HEK293T (cell line): Measurements from ENCODE around the gene ZHX3.

ENCODE experiments used
- CTCF ChIA-PET: fragments of 350-600 bp; formaldehyde crosslinking; extraction: SDS; loops from one replicate; lab custom pipeline; 2021; ENCODE audit warnings: antibody characterized with exemption, inconsistent platforms; lab: Yijun Ruan, JAX
- POLR2A ChIA-PET: fragments of 350-600 bp; formaldehyde crosslinking; extraction: SDS; loops from one replicate; lab custom pipeline; 2020; ENCODE audit warnings: antibody characterized with exemption, inconsistent platforms; lab: Yijun Ruan, JAX
- DNase-seq: peaks from one replicate; pipeline ENCODE4 v3.0.0; 2012; ENCODE audit warnings: mixed read lengths; ENCODE audit errors: extremely low spot score
- ARNT ChIP-seq: fragments of 450-650 bp; IDR thresholded peaks from 2 replicates; pipeline ENCODE4 v1.6.1; 2017; ENCODE audit warnings: mild to moderate bottlenecking
- BHLHE40 ChIP-seq: fragments of 450-650 bp; IDR thresholded peaks from 2 replicates; pipeline ENCODE4 v1.6.1; 2016; ENCODE audit warnings: mild to moderate bottlenecking, moderate library complexity, borderline replicate concordance
- CTBP1 ChIP-seq: fragments of 450-650 bp; IDR thresholded peaks from 2 replicates; pipeline ENCODE4 v1.6.1; 2016; ENCODE audit warnings: borderline replicate concordance
- ELF4 ChIP-seq: fragments of 450-650 bp; IDR thresholded peaks from 2 replicates; pipeline ENCODE4 v1.6.1; 2017; ENCODE audit warnings: antibody characterized with exemption
- FOXA1 ChIP-seq: fragments of 450-650 bp; IDR thresholded peaks from 2 replicates; pipeline ENCODE4 v1.6.1; 2016; ENCODE audit warnings: mild to moderate bottlenecking
- FOXK2 ChIP-seq: fragments of 450-650 bp; IDR thresholded peaks from 2 replicates; pipeline ENCODE4 v1.6.1; 2016; ENCODE audit warnings: mild to moderate bottlenecking
- FOXM1 ChIP-seq: fragments of 450-650 bp; IDR thresholded peaks from 2 replicates; pipeline ENCODE4 v1.6.1; 2017; ENCODE audit warnings: mild to moderate bottlenecking, borderline replicate concordance
- HDGF ChIP-seq: fragments of 450-650 bp; IDR thresholded peaks from 2 replicates; pipeline ENCODE4 v1.6.1; 2017; ENCODE audit warnings: antibody characterized with exemption, borderline replicate concordance
- L3MBTL2 ChIP-seq: fragments of 450-650 bp; conservative IDR thresholded peaks from 2 replicates; pipeline ENCODE4 v1.6.1; 2016; ENCODE audit warnings: mild to moderate bottlenecking
- LEF1 ChIP-seq: fragments of 450-650 bp; IDR thresholded peaks from 2 replicates; pipeline ENCODE4 v1.6.1; 2017; ENCODE audit warnings: mild to moderate bottlenecking, borderline replicate concordance
- NFRKB ChIP-seq: fragments of 450-650 bp; IDR thresholded peaks from 2 replicates; pipeline ENCODE4 v1.6.1; 2016; ENCODE audit warnings: mild to moderate bottlenecking, moderate library complexity
- PKNOX1 ChIP-seq: fragments of 450-650 bp; IDR thresholded peaks from 2 replicates; pipeline ENCODE4 v1.6.1; 2016
- SP1 ChIP-seq: fragments of 450-650 bp; IDR thresholded peaks from 2 replicates; pipeline ENCODE4 v1.6.1; 2017
- SUZ12 ChIP-seq: fragments of 450-650 bp; IDR thresholded peaks from 2 replicates; pipeline ENCODE4 v1.6.1; 2016; ENCODE audit warnings: mild to moderate bottlenecking
- TARDBP ChIP-seq: fragments of 450-650 bp; IDR thresholded peaks from 2 replicates; pipeline ENCODE4 v1.6.1; 2016
- ZNF384 ChIP-seq: fragments of 450-650 bp; IDR thresholded peaks from 2 replicates; pipeline ENCODE4 v1.6.1; 2016

The ZHX3 gene

DNA sequence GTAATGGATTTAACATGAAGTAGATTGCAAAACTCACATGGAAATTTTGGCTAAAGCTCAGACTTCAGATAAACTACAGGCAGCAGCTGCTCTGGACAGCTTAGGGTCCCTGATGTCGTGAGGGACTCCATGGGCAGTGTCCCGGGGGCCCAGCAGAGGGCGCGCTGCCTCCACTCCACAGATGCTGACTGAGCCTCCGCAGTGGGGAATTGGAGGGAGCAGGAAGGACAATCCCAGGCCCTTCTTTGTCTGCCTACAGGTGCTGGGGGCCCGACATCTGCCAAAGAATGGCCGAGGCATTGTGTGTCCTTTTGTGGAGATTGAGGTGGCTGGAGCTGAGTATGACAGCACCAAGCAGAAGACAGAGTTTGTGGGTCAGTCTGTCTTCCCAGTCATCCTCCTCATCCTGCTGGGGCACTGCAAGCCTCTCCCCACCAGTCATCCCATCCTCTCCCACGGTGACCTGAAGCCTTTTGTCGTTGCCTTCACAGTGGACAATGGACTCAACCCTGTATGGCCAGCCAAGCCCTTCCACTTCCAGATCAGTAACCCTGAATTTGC, 144.3 kb downstream of the ZHX3 start:
- ChIA-PET CTCF (interaction anchor here (0.6 to 2.5 kb wide), 17 partner anchors 9 to 183 kb away, joined by 3 to 23 read pairs (median 4); partner anchors contain the start of genes LPIN3 and ZHX3), POLR2A (interaction anchor here (0.6 kb wide), 1 partner anchor 156 kb away, joined by 3 read pairs; no protein-coding TSS in a partner anchor)
- TF ChIP-seq BHLHE40, result no peak
- TF ChIP-seq L3MBTL2, result no peak
- TF ChIP-seq ZNF384, result no peak
- TF ChIP-seq FOXA1, result no peak
- no peak for TF ChIP-seq HDGF
- no peak for TF ChIP-seq PKNOX1
- no peak for TF ChIP-seq CTBP1
- no peak for TF ChIP-seq LEF1
- DNase-seq, result peak; percentile 83

DNA sequence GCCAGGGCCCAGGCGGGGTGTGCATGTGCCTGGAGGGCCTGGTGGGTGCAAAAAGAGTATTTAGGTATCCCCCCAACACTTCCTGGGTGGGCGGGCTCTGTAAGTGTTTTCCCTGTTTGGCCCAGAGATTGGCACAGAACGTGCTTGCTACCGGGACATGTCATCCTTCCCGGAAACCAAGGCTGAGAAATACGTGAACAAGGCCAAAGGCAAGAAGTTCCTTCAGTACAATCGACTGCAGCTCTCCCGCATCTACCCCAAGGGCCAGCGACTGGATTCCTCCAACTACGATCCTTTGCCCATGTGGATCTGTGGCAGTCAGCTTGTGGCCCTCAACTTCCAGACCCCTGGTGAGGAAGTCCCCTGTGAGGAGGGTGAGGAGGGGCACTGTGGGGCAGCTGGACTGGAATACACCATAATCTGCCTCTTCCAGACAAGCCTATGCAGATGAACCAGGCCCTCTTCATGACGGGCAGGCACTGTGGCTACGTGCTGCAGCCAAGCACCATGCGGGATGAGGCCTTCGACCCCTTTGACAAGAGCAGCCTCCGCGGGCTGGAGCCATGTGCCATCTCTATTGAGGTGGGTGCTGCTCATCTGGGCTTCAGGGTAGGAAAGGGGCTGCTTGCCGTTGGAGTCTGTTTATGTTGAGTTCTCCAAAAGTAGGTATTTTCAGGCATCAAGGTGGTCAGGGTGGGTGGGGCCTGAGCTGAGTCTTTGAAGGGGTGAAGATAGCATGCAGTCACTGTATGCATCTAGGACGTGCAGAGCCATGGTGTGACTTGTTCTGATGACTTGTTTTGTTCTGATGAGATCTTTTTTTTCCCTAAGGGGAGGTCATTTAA, 145.0 kb downstream of the ZHX3 start:
- DNase-seq, result no peak
- POLR2A ChIA-PET, result interaction anchor here (0.6 kb wide), 1 partner anchor 157 kb away, joined by 3 read pairs; no protein-coding TSS in a partner anchor
- CTCF ChIA-PET, result interaction anchor here (0.6 to 2.5 kb wide), 17 partner anchors 8 to 182 kb away, joined by 3 to 23 read pairs (median 4); partner anchors contain the start of genes LPIN3 and ZHX3
- TF ChIP-seq NFRKB (no peak), LEF1 (no peak), FOXK2 (no peak), ELF4 (no peak), ARNT (no peak), L3MBTL2 (no peak), FOXA1 (no peak), CTBP1 (no peak), BHLHE40 (no peak), SUZ12 (no peak), TARDBP (no peak), ZNF384 (no peak), FOXM1 (no peak), HDGF (no peak), SP1 (no peak), PKNOX1 (no peak)

DNA sequence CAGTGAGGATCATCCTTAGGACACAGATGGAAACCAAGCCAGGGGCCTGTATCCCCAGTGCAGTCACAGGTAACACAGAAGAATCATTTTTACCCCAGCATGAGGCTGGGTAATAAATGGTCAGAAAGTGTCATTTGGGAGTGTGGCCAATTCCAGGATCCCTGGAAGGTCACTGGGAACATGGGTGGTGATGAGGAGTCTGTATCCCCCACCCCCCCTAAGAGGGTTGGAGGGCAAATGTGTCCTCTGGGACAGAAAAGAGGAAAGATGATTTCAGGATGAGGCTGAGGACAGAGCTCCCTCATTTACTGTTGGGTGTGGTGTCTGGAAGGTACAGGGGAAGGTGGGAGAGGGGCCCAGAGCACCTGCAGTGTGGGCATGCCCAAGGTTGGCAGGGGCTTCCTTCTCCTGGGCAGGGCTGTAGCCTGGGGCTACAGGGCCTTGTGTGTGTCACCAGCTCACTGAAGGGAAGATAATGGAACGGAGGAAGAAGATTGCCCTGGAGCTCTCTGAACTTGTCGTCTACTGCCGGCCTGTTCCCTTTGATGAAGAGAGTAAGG, 145.7 kb downstream of the ZHX3 start:
- DNase-seq, result no peak
- ChIA-PET CTCF (interaction anchor here (1.2 to 2.5 kb wide), 5 partner anchors 61 to 176 kb away, joined by 5 to 23 read pairs (median 7); partner anchors contain the start of gene LPIN3), POLR2A (no interaction called here)
- TF ChIP-seq L3MBTL2, result no peak
- TF ChIP-seq TARDBP, result no peak
- TF ChIP-seq FOXA1, result no peak
- no peak for TF ChIP-seq FOXM1
- TF ChIP-seq ELF4, result no peak
- no peak for TF ChIP-seq FOXK2
- TF ChIP-seq BHLHE40, result no peak
- no peak for TF ChIP-seq ARNT
- no peak for TF ChIP-seq CTBP1
- no peak for TF ChIP-seq HDGF
- TF ChIP-seq SUZ12, result no peak
- TF ChIP-seq LEF1, result no peak
- TF ChIP-seq PKNOX1, result no peak
- TF ChIP-seq ZNF384, result no peak
- TF ChIP-seq NFRKB, result no peak

DNA sequence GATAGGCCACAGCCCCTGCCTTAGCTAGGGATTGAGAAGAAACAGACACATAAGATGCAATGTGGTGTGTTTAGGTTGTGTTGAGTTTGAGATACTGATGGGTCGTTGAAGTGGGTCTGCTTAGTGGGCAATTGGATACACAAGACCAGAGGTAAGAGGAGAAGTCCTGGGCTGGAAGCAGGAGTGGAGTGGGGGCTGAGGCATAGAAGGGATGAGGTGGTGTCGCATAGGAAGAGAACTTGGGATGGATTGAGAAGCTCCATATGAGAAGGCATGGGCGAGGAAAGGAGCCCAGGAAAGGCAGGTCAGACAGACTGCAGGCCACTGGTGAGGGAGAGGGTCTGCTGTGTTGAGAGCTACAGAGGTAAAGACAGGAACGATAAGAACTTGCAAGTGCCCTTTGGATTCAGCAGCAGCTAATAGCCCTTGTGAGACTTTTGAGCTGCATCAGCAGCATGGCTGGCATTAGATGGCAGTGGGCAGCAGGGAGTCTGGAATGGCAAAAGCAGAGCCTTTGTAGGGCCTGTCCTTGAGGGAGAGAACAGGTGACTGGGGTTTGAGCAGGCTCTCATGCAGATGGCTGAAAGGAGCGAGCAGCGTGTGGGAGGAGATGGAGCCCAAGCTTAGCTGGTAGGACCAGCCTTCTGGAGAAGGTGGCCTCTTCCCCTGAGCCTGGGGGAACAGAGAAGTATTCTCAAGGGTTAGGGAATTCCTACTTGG, 147.0 kb downstream of the ZHX3 start:
- ChIA-PET CTCF (no interaction called here), POLR2A (no interaction called here)
- no peak for TF ChIP-seq CTBP1
- TF ChIP-seq TARDBP, result no peak
- TF ChIP-seq PKNOX1, result no peak
- TF ChIP-seq ARNT, result no peak
- TF ChIP-seq NFRKB, result no peak
- TF ChIP-seq SP1, result no peak
- no peak for TF ChIP-seq BHLHE40
- no peak for TF ChIP-seq FOXM1
- no peak for TF ChIP-seq LEF1
- TF ChIP-seq L3MBTL2, result no peak
- no peak for TF ChIP-seq FOXK2
- TF ChIP-seq FOXA1, result no peak
- no peak for DNase-seq
